Measurements from ENCODE around the gene MISP. TPM values are rescaled to one million over a fixed set of nuclear protein-coding genes. Genes with fewer than 3 reads are reported as not detected.
A peak's percentile ranks its signal among the peaks of the same experiment; 100 is the strongest.

MISP gene
- total and polyA plus RNA-seq, 2 of the 13 experiments (the other 11 are each of a cell fraction or from before 2014, with no cell fraction given), result 0.67 to 1.3 TPM

DNA sequence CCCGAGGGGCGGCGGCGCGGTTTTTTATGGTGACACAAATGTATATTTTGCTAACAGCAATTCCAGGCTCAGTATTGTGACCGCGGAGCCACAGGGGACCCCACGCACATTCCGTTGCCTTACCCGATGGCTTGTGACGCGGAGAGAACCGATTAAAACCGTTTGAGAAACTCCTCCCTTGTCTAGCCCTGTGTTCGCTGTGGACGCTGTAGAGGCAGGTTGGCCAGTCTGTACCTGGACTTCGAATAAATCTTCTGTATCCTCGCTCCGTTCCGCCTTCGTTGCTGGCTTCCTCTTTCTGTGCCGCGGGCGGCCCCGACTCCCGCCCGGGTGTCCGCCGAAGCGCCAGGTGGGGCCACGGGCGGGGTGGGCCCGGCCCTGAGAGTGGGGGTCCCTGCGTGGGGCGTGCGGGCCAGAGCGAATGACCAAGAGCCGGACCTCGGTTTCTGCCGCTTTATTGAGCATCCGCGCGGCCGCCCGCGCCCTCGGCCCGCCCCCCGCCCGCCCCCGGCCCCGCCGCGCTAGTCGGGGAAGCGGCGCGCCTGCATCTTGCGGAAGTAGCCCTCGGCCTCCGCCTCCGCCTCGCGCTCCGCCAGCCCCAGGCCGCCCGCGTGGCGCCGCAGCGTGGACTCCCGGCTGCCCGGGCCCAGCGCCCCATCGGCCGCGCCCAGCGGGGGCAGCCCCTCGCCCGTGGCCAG is 61.3 kb downstream of the MISP start:
- no peaks in the 10 kb centered on the region for H3K27me3 ChIP-seq (ENCODE audit: control insufficient read depth in 1 of 2, insufficient read depth in 2 of 2, low read length in 2 of 2)
- DNase-seq (ENCODE audit: low spot score), result no peak
- ChIA-PET CTCF (ENCODE audit: low intra/inter-chr PET ratio, low total read pairs) (no interaction called here), POLR2A (no interaction called here)
- 0 out of 2 replicates have a peak, but pooled peaks have one; percentile 62 for TF ChIP-seq SSRP1 (CRISPR knock-in tag; IDR thresholded peaks at IDR 0.05)
- peak; percentile 84 for TF ChIP-seq POLR2AphosphoS2 (IDR thresholded peaks at IDR 0.05; ENCODE audit: low read depth, low read length)
- TF ChIP-seq, protein P1, sequence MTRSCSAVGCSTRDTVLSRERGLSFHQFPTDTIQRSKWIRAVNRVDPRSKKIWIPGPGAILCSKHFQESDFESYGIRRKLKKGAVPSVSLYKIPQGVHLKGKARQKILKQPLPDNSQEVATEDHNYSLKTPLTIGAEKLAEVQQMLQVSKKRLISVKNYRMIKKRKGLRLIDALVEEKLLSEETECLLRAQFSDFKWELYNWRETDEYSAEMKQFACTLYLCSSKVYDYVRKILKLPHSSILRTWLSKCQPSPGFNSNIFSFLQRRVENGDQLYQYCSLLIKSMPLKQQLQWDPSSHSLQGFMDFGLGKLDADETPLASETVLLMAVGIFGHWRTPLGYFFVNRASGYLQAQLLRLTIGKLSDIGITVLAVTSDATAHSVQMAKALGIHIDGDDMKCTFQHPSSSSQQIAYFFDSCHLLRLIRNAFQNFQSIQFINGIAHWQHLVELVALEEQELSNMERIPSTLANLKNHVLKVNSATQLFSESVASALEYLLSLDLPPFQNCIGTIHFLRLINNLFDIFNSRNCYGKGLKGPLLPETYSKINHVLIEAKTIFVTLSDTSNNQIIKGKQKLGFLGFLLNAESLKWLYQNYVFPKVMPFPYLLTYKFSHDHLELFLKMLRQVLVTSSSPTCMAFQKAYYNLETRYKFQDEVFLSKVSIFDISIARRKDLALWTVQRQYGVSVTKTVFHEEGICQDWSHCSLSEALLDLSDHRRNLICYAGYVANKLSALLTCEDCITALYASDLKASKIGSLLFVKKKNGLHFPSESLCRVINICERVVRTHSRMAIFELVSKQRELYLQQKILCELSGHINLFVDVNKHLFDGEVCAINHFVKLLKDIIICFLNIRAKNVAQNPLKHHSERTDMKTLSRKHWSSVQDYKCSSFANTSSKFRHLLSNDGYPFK (CRISPR knock-in tag; IDR thresholded peaks at IDR 0.05; ENCODE audit: borderline replicate concordance), result no peak
- peak; percentile 44 for TF ChIP-seq RBM39 (IDR thresholded peaks at IDR 0.05; ENCODE audit: low read depth, low read length, poor library complexity, severe bottlenecking)
- TF ChIP-seq, protein P2, sequence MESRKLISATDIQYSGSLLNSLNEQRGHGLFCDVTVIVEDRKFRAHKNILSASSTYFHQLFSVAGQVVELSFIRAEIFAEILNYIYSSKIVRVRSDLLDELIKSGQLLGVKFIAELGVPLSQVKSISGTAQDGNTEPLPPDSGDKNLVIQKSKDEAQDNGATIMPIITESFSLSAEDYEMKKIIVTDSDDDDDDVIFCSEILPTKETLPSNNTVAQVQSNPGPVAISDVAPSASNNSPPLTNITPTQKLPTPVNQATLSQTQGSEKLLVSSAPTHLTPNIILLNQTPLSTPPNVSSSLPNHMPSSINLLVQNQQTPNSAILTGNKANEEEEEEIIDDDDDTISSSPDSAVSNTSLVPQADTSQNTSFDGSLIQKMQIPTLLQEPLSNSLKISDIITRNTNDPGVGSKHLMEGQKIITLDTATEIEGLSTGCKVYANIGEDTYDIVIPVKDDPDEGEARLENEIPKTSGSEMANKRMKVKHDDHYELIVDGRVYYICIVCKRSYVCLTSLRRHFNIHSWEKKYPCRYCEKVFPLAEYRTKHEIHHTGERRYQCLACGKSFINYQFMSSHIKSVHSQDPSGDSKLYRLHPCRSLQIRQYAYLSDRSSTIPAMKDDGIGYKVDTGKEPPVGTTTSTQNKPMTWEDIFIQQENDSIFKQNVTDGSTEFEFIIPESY (CRISPR knock-in tag; IDR thresholded peaks at IDR 0.05), result peak; percentile 83; the same call in 1 of the 2 replicates
- TF ChIP-seq, protein P3, sequence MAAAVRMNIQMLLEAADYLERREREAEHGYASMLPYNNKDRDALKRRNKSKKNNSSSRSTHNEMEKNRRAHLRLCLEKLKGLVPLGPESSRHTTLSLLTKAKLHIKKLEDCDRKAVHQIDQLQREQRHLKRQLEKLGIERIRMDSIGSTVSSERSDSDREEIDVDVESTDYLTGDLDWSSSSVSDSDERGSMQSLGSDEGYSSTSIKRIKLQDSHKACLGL (CRISPR knock-in tag; IDR thresholded peaks at IDR 0.05), result no peak
- TF ChIP-seq ZBTB38 (CRISPR knock-in tag; IDR thresholded peaks at IDR 0.05), result peak; percentile 93
- TF ChIP-seq SIX1 (CRISPR knock-in tag; IDR thresholded peaks at IDR 0.05; ENCODE audit: borderline replicate concordance), result no peak
- TF ChIP-seq, protein P4, sequence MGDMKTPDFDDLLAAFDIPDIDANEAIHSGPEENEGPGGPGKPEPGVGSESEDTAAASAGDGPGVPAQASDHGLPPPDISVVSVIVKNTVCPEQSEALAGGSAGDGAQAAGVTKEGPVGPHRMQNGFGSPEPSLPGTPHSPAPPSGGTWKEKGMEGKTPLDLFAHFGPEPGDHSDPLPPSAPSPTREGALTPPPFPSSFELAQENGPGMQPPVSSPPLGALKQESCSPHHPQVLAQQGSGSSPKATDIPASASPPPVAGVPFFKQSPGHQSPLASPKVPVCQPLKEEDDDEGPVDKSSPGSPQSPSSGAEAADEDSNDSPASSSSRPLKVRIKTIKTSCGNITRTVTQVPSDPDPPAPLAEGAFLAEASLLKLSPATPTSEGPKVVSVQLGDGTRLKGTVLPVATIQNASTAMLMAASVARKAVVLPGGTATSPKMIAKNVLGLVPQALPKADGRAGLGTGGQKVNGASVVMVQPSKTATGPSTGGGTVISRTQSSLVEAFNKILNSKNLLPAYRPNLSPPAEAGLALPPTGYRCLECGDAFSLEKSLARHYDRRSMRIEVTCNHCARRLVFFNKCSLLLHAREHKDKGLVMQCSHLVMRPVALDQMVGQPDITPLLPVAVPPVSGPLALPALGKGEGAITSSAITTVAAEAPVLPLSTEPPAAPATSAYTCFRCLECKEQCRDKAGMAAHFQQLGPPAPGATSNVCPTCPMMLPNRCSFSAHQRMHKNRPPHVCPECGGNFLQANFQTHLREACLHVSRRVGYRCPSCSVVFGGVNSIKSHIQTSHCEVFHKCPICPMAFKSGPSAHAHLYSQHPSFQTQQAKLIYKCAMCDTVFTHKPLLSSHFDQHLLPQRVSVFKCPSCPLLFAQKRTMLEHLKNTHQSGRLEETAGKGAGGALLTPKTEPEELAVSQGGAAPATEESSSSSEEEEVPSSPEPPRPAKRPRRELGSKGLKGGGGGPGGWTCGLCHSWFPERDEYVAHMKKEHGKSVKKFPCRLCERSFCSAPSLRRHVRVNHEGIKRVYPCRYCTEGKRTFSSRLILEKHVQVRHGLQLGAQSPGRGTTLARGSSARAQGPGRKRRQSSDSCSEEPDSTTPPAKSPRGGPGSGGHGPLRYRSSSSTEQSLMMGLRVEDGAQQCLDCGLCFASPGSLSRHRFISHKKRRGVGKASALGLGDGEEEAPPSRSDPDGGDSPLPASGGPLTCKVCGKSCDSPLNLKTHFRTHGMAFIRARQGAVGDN (CRISPR knock-in tag; IDR thresholded peaks at IDR 0.05), result 0 out of 2 replicates have a peak, but pooled peaks have one; percentile 6
- TF ChIP-seq HMG20B (CRISPR knock-in tag; conservative IDR thresholded peaks at IDR 0.05), result no peak
- peak; percentile 97 for TF ChIP-seq RBM22 (optimal IDR thresholded peaks at IDR 0.05; ENCODE audit: low read length)
- TF ChIP-seq ZNF451 (CRISPR knock-in tag; IDR thresholded peaks at IDR 0.05), result no peak
- no peak for TF ChIP-seq RAD21 (CRISPR knock-in tag; IDR thresholded peaks at IDR 0.05)
- TF ChIP-seq AGO2 (optimal IDR thresholded peaks at IDR 0.05; ENCODE audit: low read depth, low read length), result peak; percentile 23
- no peaks in the 10 kb centered on the region for H3K9me3 ChIP-seq (ENCODE audit: low read length)
- H3K4me3 ChIP-seq (replicated peaks in 1 of 3; ENCODE audit: insufficient read depth in 1 of 3, low read depth in 2 of 3, low read length in 3 of 3), result no peak overlapping the region
- no peak overlapping the region for H3K9ac ChIP-seq (ENCODE audit: insufficient read depth, low read depth, low read length)
- 98% methylated on average over 63 of the region's 80 CpGs for WGBS (ENCODE audit: low lambda C conversion rate)
- H3K79me2 ChIP-seq (ENCODE audit: insufficient read depth, low read length), result peaks cover 8% of the 10 kb centered on the region
- H3K4me1 ChIP-seq (ENCODE audit: insufficient read depth, low read length), result no peaks in the 10 kb centered on the region
- intact Hi-C loops (cut with micrococcal nuclease; ENCODE audit: unreplicated experiment) (no loop called here), in situ Hi-C loops (cut with HindIII; ENCODE audit: extremely low pct_ligation_motif_present, low pct_unique_long_range_greater_than_20kb) (no loop called here)
- no peak overlapping the region for H3K27ac ChIP-seq (ENCODE audit: extremely low read length, insufficient read depth, low read length)
- peaks cover 22 to 46% of the 10 kb centered on the region in 2 experiments; a peak in 4 of 5 replicates for H3K36me3 ChIP-seq (replicated peaks in 1 of 2; ENCODE audit: control insufficient read depth in 1 of 2, insufficient read depth in 2 of 2, low read length in 2 of 2)
- no peak for ATAC-seq
- no peak overlapping the region for H3K4me2 ChIP-seq (ENCODE audit: low read depth, low read length)
- H4K20me1 ChIP-seq (ENCODE audit: insufficient read depth, low read length), result peaks cover 38% of the 10 kb centered on the region
- no peak overlapping the region for H2AFZ ChIP-seq (ENCODE audit: low read length)
- BruUV-seq (replicated peaks), result no TSS peak
- FAIRE-seq, result no peak

Data from HepG2 (cell line).